ENCODE measurements around the gene ASB7.

DNA sequence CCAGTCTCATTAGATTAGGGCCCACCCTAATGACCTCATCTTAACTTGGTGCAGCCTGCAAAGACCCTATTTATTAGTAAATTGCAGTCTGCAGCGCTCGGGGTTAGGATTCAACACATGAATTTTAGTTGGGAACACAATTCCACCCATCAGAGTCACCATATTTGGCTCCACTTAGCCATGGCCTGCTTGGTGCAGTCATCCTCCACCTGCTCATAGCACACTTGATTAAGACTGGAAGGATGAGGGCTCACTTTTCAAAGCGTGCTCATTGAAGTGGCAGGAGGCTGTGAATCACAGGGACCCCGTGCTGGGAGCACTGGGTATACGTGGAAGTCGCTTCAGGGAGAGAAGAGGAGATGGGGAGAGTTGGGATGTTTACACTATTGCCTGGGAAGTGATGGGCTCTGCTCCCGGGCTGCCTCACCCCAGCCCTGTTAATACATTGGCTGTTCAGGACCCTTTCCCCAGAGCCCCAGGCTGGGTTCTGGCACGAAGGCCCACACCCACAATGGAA is 68.2 kb downstream of the ASB7 start:
- TF ChIP-seq, protein P1, sequence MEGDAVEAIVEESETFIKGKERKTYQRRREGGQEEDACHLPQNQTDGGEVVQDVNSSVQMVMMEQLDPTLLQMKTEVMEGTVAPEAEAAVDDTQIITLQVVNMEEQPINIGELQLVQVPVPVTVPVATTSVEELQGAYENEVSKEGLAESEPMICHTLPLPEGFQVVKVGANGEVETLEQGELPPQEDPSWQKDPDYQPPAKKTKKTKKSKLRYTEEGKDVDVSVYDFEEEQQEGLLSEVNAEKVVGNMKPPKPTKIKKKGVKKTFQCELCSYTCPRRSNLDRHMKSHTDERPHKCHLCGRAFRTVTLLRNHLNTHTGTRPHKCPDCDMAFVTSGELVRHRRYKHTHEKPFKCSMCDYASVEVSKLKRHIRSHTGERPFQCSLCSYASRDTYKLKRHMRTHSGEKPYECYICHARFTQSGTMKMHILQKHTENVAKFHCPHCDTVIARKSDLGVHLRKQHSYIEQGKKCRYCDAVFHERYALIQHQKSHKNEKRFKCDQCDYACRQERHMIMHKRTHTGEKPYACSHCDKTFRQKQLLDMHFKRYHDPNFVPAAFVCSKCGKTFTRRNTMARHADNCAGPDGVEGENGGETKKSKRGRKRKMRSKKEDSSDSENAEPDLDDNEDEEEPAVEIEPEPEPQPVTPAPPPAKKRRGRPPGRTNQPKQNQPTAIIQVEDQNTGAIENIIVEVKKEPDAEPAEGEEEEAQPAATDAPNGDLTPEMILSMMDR (conservative IDR thresholded peaks at IDR 0.05; ENCODE audit: low read depth in 2 of 2) = no peak
- TF ChIP-seq EZH2phosphoT487 (IDR thresholded peaks at IDR 0.05; ENCODE audit: unreplicated experiment) (no peak), ZNF331 (CRISPR knock-in tag; IDR thresholded peaks at IDR 0.05; ENCODE audit: low read depth) (no peak)

All from GM23338 (cell line).